B cell (primary cell): ENCODE data around the gene NCBP3. TPM values are rescaled to one million over a fixed set of nuclear protein-coding genes. Genes with fewer than 3 reads are reported as not detected.

Experiments
- ATAC-seq: fragments of 200-7000 bp; cut with Tn5 transposase; one replicate; pipeline ENCODE4 v1.10.0; 2021; ENCODE audit warnings: low read depth, mild to moderate bottlenecking, moderate number of reproducible peaks, moderate library complexity
- CTCF ChIA-PET: fragments of 350-600 bp; sonication (Branson Sonifier 250); formaldehyde crosslinking; loops from one replicate; lab custom pipeline; 2021; ENCODE audit warnings: antibody characterized with exemption, inconsistent platforms; lab: Charles Lee
- POLR2A ChIA-PET: fragments of 350-600 bp; sonication (Branson Sonifier 250); formaldehyde crosslinking; loops from one replicate; lab custom pipeline; 2021; ENCODE audit warnings: antibody characterized with exemption; lab: Charles Lee
- DNase-seq: peaks from one replicate; pipeline ENCODE4 v3.0.0; 2013
- H2AFZ ChIP-seq: 2 replicates; pipeline ENCODE4 v1.6.1; 2012; ENCODE audit warnings: mild to moderate bottlenecking, low read depth, low read length; ENCODE audit not compliant: insufficient read depth, poor library complexity, severe bottlenecking
- H3K27ac ChIP-seq, 2 donors: 1 replicate in 1 of 2; 2 replicates in 1 of 2; pipeline ENCODE4 v1.5.1; 2012 to 2013; ENCODE audit warnings: low read length in 2 of 2, mild to moderate bottlenecking in 2 of 2, moderate library complexity in 1 of 2
- H3K27me3 ChIP-seq, 4 experiments: fragments of 200-600 bp in 1 of 4; sonication (generic) in 1 of 4; replicated peaks in 1 of 4; 1 replicate in 2 of 4; 2 replicates in 2 of 4; pipeline versions ENCODE4 v1.6.1 to v1.7.0; 2013 to 2016; ENCODE audit warnings: low read length in 3 of 4, mild to moderate bottlenecking in 2 of 4, mixed read lengths in 1 of 4, moderate library complexity in 1 of 4; ENCODE audit not compliant: insufficient read depth in 4 of 4, control insufficient read depth in 3 of 4; ENCODE audit errors: control extremely low read depth in 1 of 4
- H3K36me3 ChIP-seq, 2 experiments: replicated peaks in 1 of 2; 1 replicate in 1 of 2; 2 replicates in 1 of 2; pipeline versions ENCODE4 v1.6.1 to v1.7.1; 2013; ENCODE audit warnings: low read length in 1 of 2; ENCODE audit not compliant: insufficient read depth in 2 of 2, control insufficient read depth in 1 of 2; ENCODE audit errors: control extremely low read depth in 1 of 2, extremely low read depth in 1 of 2
- H3K4me1 ChIP-seq, 2 donors: fragments of 200-600 bp in 1 of 2; sonication (generic) in 1 of 2; 1 replicate in 1 of 2; 2 replicates in 1 of 2; pipeline versions ENCODE4 v1.5.1 to v1.6.1; 2013 to 2017; ENCODE audit warnings: low read length in 2 of 2; ENCODE audit not compliant: control insufficient read depth in 2 of 2, insufficient read depth in 2 of 2
- H3K4me2 ChIP-seq: replicated peaks from 2 replicates; pipeline ENCODE3; 2012; ENCODE audit warnings: mild to moderate bottlenecking, low read depth, low read length; ENCODE audit not compliant: poor library complexity, severe bottlenecking
- H3K4me3 ChIP-seq, 5 experiments: fragments of 200-600 bp in 1 of 5; sonication (generic) in 1 of 5; 1 replicate in 3 of 5; 2 replicates in 2 of 5; pipeline versions ENCODE4 v1.5.1 to v1.7.0; 2011 to 2016; ENCODE audit warnings: low read length in 4 of 5, mild to moderate bottlenecking in 4 of 5, low read depth in 2 of 5, control low read depth in 1 of 5, moderate library complexity in 1 of 5; ENCODE audit not compliant: insufficient read depth in 1 of 5; ENCODE audit errors: control extremely low read depth in 1 of 5, extremely low read depth in 1 of 5
- H3K79me2 ChIP-seq: fragments of 200-600 bp; sonication (generic); one replicate; pipeline ENCODE4 v1.6.0; 2016; ENCODE audit warnings: low read length; ENCODE audit not compliant: control insufficient read depth, insufficient read depth
- H3K9ac ChIP-seq: fragments of 200-600 bp; sonication (generic); 2 replicates; pipeline ENCODE4 v1.6.1; 2017; ENCODE audit warnings: mild to moderate bottlenecking, low read length, moderate library complexity
- H3K9me3 ChIP-seq, 3 donors: one replicate each; pipeline versions ENCODE4 v1.6.1 to v1.7.1; 2013; ENCODE audit warnings: low read length in 2 of 3; ENCODE audit not compliant: control insufficient read depth in 2 of 3, insufficient read depth in 1 of 3; ENCODE audit errors: control extremely low read depth in 1 of 3
- H4K20me1 ChIP-seq: 2 replicates; pipeline ENCODE4 v1.6.0; 2012; ENCODE audit warnings: mild to moderate bottlenecking, low read length; ENCODE audit not compliant: insufficient read depth, control insufficient read depth, poor library complexity, severe bottlenecking
- H3K27ac Mint-ChIP-seq: one replicate; pipeline ENCODE4 v1.8.0; 2021; ENCODE audit warnings: mixed read lengths
- H3K27me3 Mint-ChIP-seq: one replicate; pipeline ENCODE4 v1.8.0; 2021; ENCODE audit warnings: mixed read lengths
- H3K4me1 Mint-ChIP-seq: one replicate; pipeline ENCODE4 v1.8.0; 2021; ENCODE audit warnings: mixed read lengths
- H3K4me3 Mint-ChIP-seq: one replicate; pipeline ENCODE4 v1.8.0; 2021; ENCODE audit warnings: mixed read lengths
- H3K9me3 Mint-ChIP-seq: one replicate; pipeline ENCODE4 v1.8.0; 2022; ENCODE audit warnings: mixed read lengths; ENCODE audit not compliant: insufficient read depth
- CTCF ChIP-seq: fragments of 200-600 bp; IDR thresholded peaks from one replicate; pipeline ENCODE4 v1.8.0; 2022; ENCODE audit warnings: antibody characterized with exemption, mild to moderate bottlenecking
- EZH2 ChIP-seq: IDR thresholded peaks from 2 replicates; pipeline ENCODE4 v1.6.1; 2012; ENCODE audit warnings: borderline replicate concordance, low read depth, mild to moderate bottlenecking, moderate library complexity, low read length; ENCODE audit not compliant: insufficient read depth, poor library complexity, severe bottlenecking
- WGBS: methylation state at CpG from one replicate; pipeline ENCODE4 v1.1.5; 2013; ENCODE audit warnings: missing lambda C conversion rate; ENCODE audit not compliant: insufficient coverage; 5-methylcytosine and 5-hydroxymethylcytosine counted together
- intact Hi-C: fragments of 100-400 bp; cut with micrococcal nuclease; formaldehyde crosslinking; loops from one replicate; pipeline ENCODE4 v1.10.0; 2022
- polyA plus RNA-seq: library from polyadenylated mRNA; depleted of rRNA; stranded (reverse); fragments of >200 nt; gene quantifications from 2 replicates; pipeline ENCODE4 v1.2.3, GENCODE V29; 2012
- total RNA-seq, 2 donors: library from RNA; stranded (reverse); fragments of 120-200 nt in 1 of 2; gene quantifications; 1 replicate in 1 of 2; 2 replicates in 1 of 2; pipeline versions ENCODE4 v1.2.3 to v1.2.4, GENCODE V29; 2013 to 2022

NCBP3 gene
- total and polyA plus RNA-seq, 2 donors (not counting 1 experiment from before 2014, with no cell fraction given) = 11.1 to 71.7 TPM

GRCh38 chr17:3759597-3760216, 86.3 kb downstream of the NCBP3 start:
- H3K27me3 Mint-ChIP-seq = no peaks in the 10 kb centered on the region
- ChIA-PET CTCF (interaction anchor here (1.3 to 20.4 kb wide), 3 partner anchors 8 to 67 kb away, joined by 3 to 176 read pairs (median 4); no protein-coding TSS in a partner anchor), POLR2A (no interaction called here)
- no peak overlapping the region for H3K27ac Mint-ChIP-seq
- TF ChIP-seq CTCF = no peak
- TF ChIP-seq EZH2 = no peak
- H3K27ac ChIP-seq = no peak overlapping the region
- no peaks in the 10 kb centered on the region for H3K36me3 ChIP-seq
- no peaks in the 10 kb centered on the region for H4K20me1 ChIP-seq
- H3K27me3 ChIP-seq = no peaks in the 10 kb centered on the region
- no peak for ATAC-seq
- intact Hi-C loops = no loop called here
- H3K4me3 Mint-ChIP-seq = no peak overlapping the region
- no peak for DNase-seq
- H3K9me3 ChIP-seq = peaks cover 0 to 9% (median 0%) of the 10 kb centered on the region in 3 donors
- no peak overlapping the region for H3K9ac ChIP-seq
- no peak overlapping the region for H3K4me2 ChIP-seq
- H3K9me3 Mint-ChIP-seq = no peaks in the 10 kb centered on the region
- H3K4me1 Mint-ChIP-seq = peaks cover 17% of the 10 kb centered on the region
- no peaks in the 10 kb centered on the region for H3K79me2 ChIP-seq
- H3K4me1 ChIP-seq = peaks cover 5 to 22% of the 10 kb centered on the region in 2 donors
- 89% methylated on average over 4 of the region's 6 CpGs for WGBS
- H3K4me3 ChIP-seq = no peak overlapping the region
- no peak overlapping the region for H2AFZ ChIP-seq
